ENCODE measurements around the gene TBCK. TPM values are rescaled to one million over a fixed set of nuclear protein-coding genes. Genes with fewer than 3 reads are reported as not detected.
A peak's percentile ranks its signal among the peaks of the same experiment; 100 is the strongest.

The TBCK gene
- total and polyA plus RNA-seq, 2 of the 13 experiments (the other 11 are each of a cell fraction or from before 2014, with no cell fraction given), result 51.0 to 62.4 TPM

DNA sequence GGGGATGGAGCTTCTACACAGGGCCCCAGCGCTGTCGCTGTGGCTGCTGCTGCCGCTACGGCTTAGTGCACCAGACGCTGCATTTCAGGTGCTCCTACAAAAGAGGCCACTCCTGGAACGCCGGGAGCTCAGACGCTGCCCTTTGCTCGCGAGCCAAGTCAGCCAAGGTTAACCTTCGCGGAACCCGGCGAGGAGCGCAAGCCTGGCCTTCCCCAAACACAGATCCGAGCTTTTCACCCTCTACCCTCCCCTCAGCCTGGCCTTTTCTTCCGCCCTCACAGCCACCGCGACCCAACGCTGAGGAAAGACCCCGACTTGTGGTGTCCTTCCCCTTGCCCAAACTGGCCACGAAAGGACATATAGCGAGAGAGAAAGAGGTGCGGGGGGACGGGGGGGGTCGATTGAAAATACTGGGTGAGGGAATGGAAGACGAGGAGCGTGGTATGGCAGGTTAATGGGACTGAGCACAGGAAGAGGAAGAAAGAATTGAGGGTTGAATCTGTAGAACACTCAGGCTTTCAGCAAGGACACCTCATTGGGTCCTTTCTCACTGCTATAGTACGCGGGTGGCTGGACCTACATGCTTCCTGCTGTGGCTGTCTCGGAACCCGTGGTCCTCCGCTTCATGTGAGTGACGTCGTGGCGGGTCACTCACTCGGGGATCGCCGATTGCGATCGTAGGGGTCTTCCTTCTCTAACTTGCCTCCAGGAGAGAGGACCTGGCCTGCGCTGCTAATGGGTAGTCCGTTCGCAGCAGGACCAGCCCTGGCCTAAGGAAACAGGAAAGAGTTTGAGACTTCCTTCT lies at the start of gene TBCK, which contains the start of gene AIMP1 (continued):
- TF ChIP-seq, protein P1, sequence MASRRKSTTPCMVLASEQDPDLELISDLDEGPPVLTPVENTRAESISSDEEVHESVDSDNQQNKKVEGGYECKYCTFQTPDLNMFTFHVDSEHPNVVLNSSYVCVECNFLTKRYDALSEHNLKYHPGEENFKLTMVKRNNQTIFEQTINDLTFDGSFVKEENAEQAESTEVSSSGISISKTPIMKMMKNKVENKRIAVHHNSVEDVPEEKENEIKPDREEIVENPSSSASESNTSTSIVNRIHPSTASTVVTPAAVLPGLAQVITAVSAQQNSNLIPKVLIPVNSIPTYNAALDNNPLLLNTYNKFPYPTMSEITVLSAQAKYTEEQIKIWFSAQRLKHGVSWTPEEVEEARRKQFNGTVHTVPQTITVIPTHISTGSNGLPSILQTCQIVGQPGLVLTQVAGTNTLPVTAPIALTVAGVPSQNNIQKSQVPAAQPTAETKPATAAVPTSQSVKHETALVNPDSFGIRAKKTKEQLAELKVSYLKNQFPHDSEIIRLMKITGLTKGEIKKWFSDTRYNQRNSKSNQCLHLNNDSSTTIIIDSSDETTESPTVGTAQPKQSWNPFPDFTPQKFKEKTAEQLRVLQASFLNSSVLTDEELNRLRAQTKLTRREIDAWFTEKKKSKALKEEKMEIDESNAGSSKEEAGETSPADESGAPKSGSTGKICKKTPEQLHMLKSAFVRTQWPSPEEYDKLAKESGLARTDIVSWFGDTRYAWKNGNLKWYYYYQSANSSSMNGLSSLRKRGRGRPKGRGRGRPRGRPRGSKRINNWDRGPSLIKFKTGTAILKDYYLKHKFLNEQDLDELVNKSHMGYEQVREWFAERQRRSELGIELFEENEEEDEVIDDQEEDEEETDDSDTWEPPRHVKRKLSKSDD (CRISPR knock-in tag; IDR thresholded peaks at IDR 0.05; ENCODE audit: low read depth), result no peak
- TF ChIP-seq ZNF841 (CRISPR knock-in tag; IDR thresholded peaks at IDR 0.05; ENCODE audit: borderline replicate concordance) (no peak), FOXA1 (IDR thresholded peaks at IDR 0.05) (no peak), FOXA1 (CRISPR knock-in tag; IDR thresholded peaks at IDR 0.05) (no peak), ZNF10 (CRISPR knock-in tag; IDR thresholded peaks at IDR 0.05; ENCODE audit: borderline replicate concordance, low read depth) (no peak), FOSL1 (CRISPR knock-in tag; IDR thresholded peaks at IDR 0.05; ENCODE audit: borderline replicate concordance) (no peak), HOXD1 (CRISPR knock-in tag; IDR thresholded peaks at IDR 0.05) (no peak), NR3C1 (CRISPR knock-in tag; IDR thresholded peaks at IDR 0.05) (no peak), GFI1 (CRISPR knock-in tag; IDR thresholded peaks at IDR 0.05; ENCODE audit: borderline replicate concordance) (0 out of 2 replicates have a peak, but pooled peaks have one; percentile 58), RFXAP (CRISPR knock-in tag; IDR thresholded peaks at IDR 0.05; ENCODE audit: borderline replicate concordance) (peak; percentile 69; the same call in 1 of the 2 replicates), SMARCE1 (IDR thresholded peaks at IDR 0.05; ENCODE audit: borderline replicate concordance) (no peak), ZNF83 (CRISPR knock-in tag; IDR thresholded peaks at IDR 0.05; ENCODE audit: borderline replicate concordance) (no peak; the same call in 1 of the 2 replicates), ZC3H13 (CRISPR knock-in tag; IDR thresholded peaks at IDR 0.05) (no peak)
- TF ChIP-seq, protein P2, sequence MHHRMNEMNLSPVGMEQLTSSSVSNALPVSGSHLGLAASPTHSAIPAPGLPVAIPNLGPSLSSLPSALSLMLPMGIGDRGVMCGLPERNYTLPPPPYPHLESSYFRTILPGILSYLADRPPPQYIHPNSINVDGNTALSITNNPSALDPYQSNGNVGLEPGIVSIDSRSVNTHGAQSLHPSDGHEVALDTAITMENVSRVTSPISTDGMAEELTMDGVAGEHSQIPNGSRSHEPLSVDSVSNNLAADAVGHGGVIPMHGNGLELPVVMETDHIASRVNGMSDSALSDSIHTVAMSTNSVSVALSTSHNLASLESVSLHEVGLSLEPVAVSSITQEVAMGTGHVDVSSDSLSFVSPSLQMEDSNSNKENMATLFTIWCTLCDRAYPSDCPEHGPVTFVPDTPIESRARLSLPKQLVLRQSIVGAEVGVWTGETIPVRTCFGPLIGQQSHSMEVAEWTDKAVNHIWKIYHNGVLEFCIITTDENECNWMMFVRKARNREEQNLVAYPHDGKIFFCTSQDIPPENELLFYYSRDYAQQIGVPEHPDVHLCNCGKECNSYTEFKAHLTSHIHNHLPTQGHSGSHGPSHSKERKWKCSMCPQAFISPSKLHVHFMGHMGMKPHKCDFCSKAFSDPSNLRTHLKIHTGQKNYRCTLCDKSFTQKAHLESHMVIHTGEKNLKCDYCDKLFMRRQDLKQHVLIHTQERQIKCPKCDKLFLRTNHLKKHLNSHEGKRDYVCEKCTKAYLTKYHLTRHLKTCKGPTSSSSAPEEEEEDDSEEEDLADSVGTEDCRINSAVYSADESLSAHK (CRISPR knock-in tag; IDR thresholded peaks at IDR 0.05; ENCODE audit: borderline replicate concordance), result no peak
- TF ChIP-seq, protein P3, sequence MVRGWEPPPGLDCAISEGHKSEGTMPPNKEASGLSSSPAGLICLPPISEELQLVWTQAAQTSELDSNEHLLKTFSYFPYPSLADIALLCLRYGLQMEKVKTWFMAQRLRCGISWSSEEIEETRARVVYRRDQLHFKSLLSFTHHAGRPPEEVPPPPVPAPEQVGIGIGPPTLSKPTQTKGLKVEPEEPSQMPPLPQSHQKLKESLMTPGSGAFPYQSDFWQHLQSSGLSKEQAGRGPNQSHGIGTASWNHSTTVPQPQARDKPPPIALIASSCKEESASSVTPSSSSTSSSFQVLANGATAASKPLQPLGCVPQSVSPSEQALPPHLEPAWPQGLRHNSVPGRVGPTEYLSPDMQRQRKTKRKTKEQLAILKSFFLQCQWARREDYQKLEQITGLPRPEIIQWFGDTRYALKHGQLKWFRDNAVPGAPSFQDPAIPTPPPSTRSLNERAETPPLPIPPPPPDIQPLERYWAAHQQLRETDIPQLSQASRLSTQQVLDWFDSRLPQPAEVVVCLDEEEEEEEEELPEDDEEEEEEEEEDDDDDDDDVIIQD (CRISPR knock-in tag; IDR thresholded peaks at IDR 0.05; ENCODE audit: low read depth), result no peak
- TF ChIP-seq, protein P4, sequence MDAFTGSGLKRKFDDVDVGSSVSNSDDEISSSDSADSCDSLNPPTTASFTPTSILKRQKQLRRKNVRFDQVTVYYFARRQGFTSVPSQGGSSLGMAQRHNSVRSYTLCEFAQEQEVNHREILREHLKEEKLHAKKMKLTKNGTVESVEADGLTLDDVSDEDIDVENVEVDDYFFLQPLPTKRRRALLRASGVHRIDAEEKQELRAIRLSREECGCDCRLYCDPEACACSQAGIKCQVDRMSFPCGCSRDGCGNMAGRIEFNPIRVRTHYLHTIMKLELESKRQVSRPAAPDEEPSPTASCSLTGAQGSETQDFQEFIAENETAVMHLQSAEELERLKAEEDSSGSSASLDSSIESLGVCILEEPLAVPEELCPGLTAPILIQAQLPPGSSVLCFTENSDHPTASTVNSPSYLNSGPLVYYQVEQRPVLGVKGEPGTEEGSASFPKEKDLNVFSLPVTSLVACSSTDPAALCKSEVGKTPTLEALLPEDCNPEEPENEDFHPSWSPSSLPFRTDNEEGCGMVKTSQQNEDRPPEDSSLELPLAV (CRISPR knock-in tag; conservative IDR thresholded peaks at IDR 0.05; ENCODE audit: low read depth), result no peak
- TF ChIP-seq, protein P5, sequence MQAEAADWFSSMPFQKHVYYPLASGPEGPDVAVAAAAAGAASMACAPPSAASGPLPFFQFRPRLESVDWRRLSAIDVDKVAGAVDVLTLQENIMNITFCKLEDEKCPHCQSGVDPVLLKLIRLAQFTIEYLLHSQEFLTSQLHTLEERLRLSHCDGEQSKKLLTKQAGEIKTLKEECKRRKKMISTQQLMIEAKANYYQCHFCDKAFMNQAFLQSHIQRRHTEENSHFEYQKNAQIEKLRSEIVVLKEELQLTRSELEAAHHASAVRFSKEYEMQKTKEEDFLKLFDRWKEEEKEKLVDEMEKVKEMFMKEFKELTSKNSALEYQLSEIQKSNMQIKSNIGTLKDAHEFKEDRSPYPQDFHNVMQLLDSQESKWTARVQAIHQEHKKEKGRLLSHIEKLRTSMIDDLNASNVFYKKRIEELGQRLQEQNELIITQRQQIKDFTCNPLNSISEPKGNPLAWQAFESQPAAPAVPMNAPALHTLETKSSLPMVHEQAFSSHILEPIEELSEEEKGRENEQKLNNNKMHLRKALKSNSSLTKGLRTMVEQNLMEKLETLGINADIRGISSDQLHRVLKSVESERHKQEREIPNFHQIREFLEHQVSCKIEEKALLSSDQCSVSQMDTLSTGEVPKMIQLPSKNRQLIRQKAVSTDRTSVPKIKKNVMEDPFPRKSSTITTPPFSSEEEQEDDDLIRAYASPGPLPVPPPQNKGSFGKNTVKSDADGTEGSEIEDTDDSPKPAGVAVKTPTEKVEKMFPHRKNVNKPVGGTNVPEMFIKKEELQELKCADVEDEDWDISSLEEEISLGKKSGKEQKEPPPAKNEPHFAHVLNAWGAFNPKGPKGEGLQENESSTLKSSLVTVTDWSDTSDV (CRISPR knock-in tag; IDR thresholded peaks at IDR 0.05), result 0 out of 2 replicates have a peak, but pooled peaks have one; percentile 43
